Stimulated activated CD4-positive, alpha-beta T cell treated with anti-CD3 and anti-CD28 coated beads, Interleukin-1b, Interleukin-23, amount 100 ng/mL, for 24 hours (primary cell): ENCODE data around the gene NFATC2.

Experiments
- DNase-seq, 4 experiments: peaks; one replicate each; pipeline ENCODE4 v3.0.0-alpha.2; 2020; ENCODE audit warnings: low read depth in 4 of 4, low spot score in 1 of 4

Gene NFATC2

GRCh38 chr20:51452734-51453365 lies 89.7 kb downstream of the NFATC2 start:
- no peak for DNase-seq

- DNase-seq: no peak
Measured at GRCh38 chr20:51452091-51452613, 90.4 kb downstream of the NFATC2 start.

GRCh38 chr20:51451484-51451883 lies 91.0 kb downstream of the NFATC2 start:
- DNase-seq: no peak

GRCh38 chr20:51450984-51451383 lies 91.5 kb downstream of the NFATC2 start:
- DNase-seq: no peak

GRCh38 chr20:51450221-51450712 lies 92.3 kb downstream of the NFATC2 start:
- DNase-seq: no peak

- DNase-seq: no peak
Measured at GRCh38 chr20:51449498-51450220, 92.9 kb downstream of the NFATC2 start.

- DNase-seq: no peak
Measured at GRCh38 chr20:51447765-51448148, 94.8 kb downstream of the NFATC2 start.

GRCh38 chr20:51447097-51447764 lies 95.3 kb downstream of the NFATC2 start:
- no peak for DNase-seq

- DNase-seq: no peak
Measured at GRCh38 chr20:51446656-51447055, 95.9 kb downstream of the NFATC2 start.

GRCh38 chr20:51446230-51446629 lies 96.3 kb downstream of the NFATC2 start:
- DNase-seq: no peak

- DNase-seq: no peak
Measured at GRCh38 chr20:51445591-51445990, 96.9 kb downstream of the NFATC2 start.

- no peak for DNase-seq
Measured at GRCh38 chr20:51444922-51445438, 97.5 kb downstream of the NFATC2 start.

GRCh38 chr20:51444467-51444866 lies 98.1 kb downstream of the NFATC2 start:
- DNase-seq: no peak

GRCh38 chr20:51442602-51443001 lies 99.9 kb downstream of the NFATC2 start:
- no peak for DNase-seq

GRCh38 chr20:51440589-51440988 lies 101.9 kb downstream of the NFATC2 start:
- no peak for DNase-seq

GRCh38 chr20:51439160-51439689 lies 103.3 kb downstream of the NFATC2 start:
- no peak for DNase-seq

- no peak for DNase-seq
Measured at GRCh38 chr20:51438136-51438535, 104.4 kb downstream of the NFATC2 start.

GRCh38 chr20:51437182-51437924 lies 105.2 kb downstream of the NFATC2 start:
- DNase-seq: no peak

GRCh38 chr20:51434580-51435247 lies 107.8 kb downstream of the NFATC2 start:
- DNase-seq: no peak

GRCh38 chr20:51434026-51434425 lies 108.5 kb downstream of the NFATC2 start:
- DNase-seq: no peak
